HG03521 (cell line): ENCODE data around the gene CCBE1.

Experiments used
- ATAC-seq: cut with Tn5 transposase; IDR thresholded peaks from one replicate; pipeline ENCODE4 v1.9.1; 2021; ENCODE audit warnings: mild to moderate bottlenecking, moderate library complexity; ENCODE audit not compliant: unreplicated experiment

The CCBE1 gene

GRCh38 chr18:59466980-59467379, 230.2 kb downstream of the CCBE1 start:
- no peak for ATAC-seq

GRCh38 chr18:59464486-59464885, 232.7 kb downstream of the CCBE1 start:
- ATAC-seq = no peak

GRCh38 chr18:59461171-59461570, 236.1 kb downstream of the CCBE1 start:
- no peak for ATAC-seq

GRCh38 chr18:59460072-59460420, 237.2 kb downstream of the CCBE1 start:
- no peak for ATAC-seq

- no peak for ATAC-seq
Measured at GRCh38 chr18:59459369-59460071, 237.7 kb downstream of the CCBE1 start.

GRCh38 chr18:59458575-59458974, 238.6 kb downstream of the CCBE1 start:
- ATAC-seq = no peak

- ATAC-seq = no peak
Measured at GRCh38 chr18:59456657-59457056, 240.6 kb downstream of the CCBE1 start.

GRCh38 chr18:59455728-59456276, 241.4 kb downstream of the CCBE1 start:
- ATAC-seq = no peak

- no peak for ATAC-seq
Measured at GRCh38 chr18:59454909-59455727, 242.1 kb downstream of the CCBE1 start.

GRCh38 chr18:59453468-59453961, 243.7 kb downstream of the CCBE1 start:
- ATAC-seq = no peak

GRCh38 chr18:59451963-59452362, 245.3 kb downstream of the CCBE1 start:
- ATAC-seq = no peak

- ATAC-seq = no peak
Measured at GRCh38 chr18:59451073-59451472, 246.2 kb downstream of the CCBE1 start.

GRCh38 chr18:59448546-59448945, 248.7 kb downstream of the CCBE1 start:
- ATAC-seq = no peak

GRCh38 chr18:59446012-59446411, 251.2 kb downstream of the CCBE1 start:
- no peak for ATAC-seq

GRCh38 chr18:59437851-59438569, 259.2 kb downstream of the CCBE1 start:
- no peak for ATAC-seq

- ATAC-seq = no peak
Measured at GRCh38 chr18:59432803-59433597, 264.2 kb downstream of the CCBE1 start.

GRCh38 chr18:59431131-59431530, 266.1 kb downstream of the CCBE1 start:
- ATAC-seq = no peak

- ATAC-seq = no peak
Measured at GRCh38 chr18:59429608-59430007, 267.6 kb downstream of the CCBE1 start.

- no peak for ATAC-seq
Measured at GRCh38 chr18:59428018-59428417, 269.2 kb downstream of the CCBE1 start.

GRCh38 chr18:59426855-59427254, 270.4 kb downstream of the CCBE1 start:
- ATAC-seq = no peak
